HL-60/S4 treated with retinoic acid at 250 ng/mL for 4 days and 3 days (cell line): Measurements from ENCODE around the gene FYB2.

Experiments used
- in situ Hi-C: fragments of 300-500 bp; cut with MboI; formaldehyde crosslinking; loops from 2 replicates; pipeline ENCODE4 v1.7.0; 2022; ENCODE audit warnings: low sequenced_read_pairs

Gene FYB2

DNA sequence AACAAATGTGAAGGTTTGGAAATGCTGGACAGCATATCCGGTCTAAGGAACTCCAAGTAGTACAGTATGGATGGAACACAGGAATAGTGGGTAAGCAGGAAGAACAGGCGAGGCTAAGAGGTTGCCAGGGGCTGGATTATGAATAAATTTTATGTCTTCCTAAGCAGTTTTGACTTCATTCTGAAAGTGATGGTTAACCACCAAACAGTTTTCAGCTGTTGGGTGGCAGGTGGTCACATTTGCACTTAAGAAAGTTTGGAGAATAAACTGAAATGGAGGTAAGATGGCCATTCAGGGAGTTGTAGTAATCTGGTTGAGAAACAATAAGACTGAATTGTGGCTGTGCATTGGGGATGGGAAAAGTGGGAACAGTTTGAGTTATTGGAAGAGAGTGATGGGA lies 90.2 kb downstream of the FYB2 start:
- in situ Hi-C loops: no loop called here

DNA sequence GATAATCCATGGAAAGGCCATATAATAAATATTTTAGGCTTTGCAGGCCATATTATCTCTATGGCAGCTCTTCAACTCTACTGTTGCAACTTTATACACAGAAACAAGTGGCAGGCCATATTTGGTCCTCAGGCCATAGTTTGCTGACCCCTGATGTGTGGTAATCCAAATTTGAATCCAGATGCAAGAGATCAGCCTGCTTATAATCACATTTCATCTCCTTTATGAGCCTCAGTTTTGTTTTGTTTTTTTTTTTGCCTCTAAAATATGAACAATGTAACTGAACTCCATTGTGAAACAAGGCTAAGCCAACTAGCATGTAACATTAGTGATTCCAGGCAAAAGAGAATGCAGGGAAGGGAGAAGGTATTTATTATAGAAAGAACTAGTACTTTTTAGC lies 92.5 kb downstream of the FYB2 start:
- in situ Hi-C loops: no loop called here

DNA sequence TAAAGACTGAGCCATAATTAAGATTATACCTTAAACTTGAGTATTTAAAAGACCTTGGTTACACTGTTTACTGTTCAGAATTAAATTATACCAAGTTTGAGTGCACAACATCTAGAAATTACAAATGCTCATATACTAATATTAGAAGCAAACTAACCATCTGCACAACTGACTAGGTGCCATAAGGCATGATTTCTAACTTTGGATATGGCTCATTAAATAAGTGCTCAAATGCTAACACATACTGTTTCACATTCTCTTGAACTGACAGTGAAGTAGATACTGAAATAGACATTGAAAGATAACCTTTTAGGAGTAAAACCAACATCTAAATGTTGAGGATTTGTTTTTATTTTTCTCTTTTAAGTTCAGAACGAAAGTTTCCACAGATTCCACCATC lies 100.0 kb downstream of the FYB2 start:
- in situ Hi-C loops: no loop called here

DNA sequence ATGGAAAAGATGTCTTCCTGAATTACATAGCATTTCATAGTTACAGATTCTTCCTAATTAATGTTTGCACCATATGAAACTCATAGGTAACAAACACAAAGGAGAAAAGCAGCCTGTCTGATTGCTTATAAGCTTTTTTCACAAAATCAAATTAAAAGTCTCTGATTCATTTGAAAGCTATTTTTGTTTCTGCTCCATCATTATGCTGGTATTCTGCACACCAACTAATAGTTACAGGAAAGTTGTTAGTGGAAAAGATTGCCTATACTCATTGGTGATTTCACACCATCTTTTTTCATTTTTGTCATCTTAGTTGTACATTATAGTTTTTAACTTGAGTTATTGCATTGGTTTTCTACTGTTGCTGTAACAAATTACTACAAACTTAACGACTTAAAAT lies 104.0 kb downstream of the FYB2 start:
- in situ Hi-C loops: no loop called here

DNA sequence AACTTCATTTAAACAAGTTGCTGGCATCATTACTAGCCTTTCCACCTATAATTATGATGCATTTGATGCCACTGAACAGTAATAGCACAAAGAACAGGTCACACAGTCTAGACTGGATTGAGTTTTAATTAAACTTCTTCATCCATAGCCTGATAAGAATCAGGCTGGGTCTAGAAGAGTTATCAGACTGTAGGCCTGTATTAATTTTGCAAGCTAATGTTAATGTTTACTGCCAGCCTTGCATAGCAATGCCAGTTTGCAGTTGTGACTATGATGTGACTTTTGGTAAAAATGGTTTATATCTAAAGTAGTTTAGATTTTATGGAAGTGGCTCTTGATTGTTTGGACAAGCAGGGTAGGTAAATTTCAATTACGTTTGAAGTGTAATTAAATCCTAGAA lies 106.1 kb downstream of the FYB2 start:
- in situ Hi-C loops: no loop called here

DNA sequence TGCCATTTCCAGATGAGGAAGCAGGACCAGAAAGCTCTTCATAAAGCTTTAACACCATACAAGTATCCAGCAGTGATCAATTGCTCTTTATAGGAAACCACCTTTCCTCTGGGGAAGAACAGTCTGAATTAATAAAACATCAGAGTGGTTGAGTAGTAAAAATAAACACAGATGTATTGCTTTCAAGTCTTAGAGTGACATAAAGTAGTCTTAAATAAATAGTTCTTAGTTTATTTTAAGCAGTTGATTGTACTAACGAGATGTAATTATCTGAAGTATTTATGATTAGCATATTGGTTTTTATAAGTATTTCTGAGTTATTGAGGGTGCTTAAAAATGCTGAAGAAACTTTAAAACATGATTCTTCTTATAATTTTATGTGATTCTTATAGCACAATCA lies 107.1 kb downstream of the FYB2 start:
- in situ Hi-C loops: no loop called here

DNA sequence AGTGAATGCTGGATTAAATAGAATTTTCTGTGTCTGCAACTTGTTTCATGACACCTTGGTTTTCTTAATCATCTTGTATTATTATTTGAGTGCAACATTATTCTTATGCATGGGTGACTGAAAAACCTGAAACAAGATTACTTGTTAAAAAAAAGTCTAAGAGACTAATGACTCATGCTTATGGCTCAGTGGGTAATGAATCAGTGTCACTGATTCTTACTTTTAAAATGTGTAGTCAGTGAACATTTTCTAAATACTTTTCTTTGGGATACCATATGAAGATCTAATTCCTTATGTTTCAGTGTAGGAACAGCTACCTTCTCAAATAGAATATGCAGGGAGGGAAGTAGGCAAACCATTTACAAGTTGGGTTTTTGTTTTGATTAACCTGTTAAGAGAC lies 108.6 kb downstream of the FYB2 start:
- in situ Hi-C loops: no loop called here

DNA sequence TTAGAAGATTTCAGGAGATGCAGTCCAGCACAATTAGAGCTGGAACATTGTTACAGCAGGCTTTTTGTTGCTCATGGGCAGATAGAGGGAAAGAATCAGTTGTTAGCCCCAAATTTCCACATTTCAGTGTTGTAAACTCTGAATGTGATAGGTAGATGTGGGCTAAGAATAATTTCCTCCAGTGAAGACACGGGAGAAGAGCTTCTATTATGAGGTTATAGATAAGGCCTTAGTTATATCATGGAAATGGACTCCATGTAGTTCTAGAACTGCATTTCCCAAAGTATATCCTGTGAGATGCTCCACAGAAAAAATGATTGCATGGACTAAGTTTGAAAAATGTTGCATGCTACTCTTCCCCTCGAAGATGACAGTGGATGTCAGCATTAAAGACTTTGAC lies 109.2 kb downstream of the FYB2 start:
- in situ Hi-C loops: no loop called here

DNA sequence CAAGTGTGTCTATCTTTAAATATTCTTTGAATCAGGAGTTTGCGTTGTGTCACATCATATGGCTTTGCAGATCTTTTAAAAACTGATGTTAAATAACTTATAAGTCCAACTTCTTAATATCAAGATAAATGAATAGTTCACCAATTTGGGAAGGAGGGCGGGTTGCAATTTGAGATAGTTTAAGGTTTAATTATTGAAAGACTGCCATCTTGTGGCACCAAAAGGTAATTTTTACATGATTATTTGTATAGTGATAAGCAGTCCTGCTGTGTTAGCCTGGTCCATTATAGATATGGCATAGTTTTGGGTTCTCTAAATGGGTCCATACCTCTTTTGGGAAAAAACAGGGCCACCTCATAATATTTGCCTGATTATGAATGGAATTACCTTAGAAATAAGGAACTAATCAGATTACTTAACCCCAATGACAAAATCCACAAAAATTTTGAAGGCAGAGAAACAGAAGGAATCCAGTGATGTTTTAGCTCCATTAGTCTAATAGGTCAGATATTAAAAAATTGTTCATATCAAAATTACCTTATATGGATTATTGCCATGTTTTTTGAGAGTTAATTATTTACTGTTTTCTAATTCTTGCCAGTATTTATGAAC lies 109.8 kb downstream of the FYB2 start:
- in situ Hi-C loops: no loop called here

DNA sequence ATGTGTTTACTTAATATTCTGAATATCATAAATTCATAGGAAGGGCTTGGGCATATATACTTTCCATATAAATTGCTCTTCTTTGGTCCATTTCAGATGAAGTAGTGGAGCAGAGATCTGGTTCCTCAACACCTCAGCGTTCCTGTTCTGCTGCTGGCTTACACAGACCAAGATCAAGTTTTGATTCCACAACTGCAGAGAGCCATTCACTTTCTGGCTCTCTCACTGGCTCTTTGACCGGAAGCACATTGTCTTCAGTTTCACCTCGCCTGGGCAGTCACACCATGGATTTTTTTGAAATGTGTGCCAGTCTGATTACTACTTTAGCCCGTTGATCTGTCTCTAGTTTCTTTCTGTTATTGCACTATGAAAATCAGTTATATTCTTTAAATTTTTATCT lies 111.8 kb downstream of the FYB2 start:
- in situ Hi-C loops: no loop called here

DNA sequence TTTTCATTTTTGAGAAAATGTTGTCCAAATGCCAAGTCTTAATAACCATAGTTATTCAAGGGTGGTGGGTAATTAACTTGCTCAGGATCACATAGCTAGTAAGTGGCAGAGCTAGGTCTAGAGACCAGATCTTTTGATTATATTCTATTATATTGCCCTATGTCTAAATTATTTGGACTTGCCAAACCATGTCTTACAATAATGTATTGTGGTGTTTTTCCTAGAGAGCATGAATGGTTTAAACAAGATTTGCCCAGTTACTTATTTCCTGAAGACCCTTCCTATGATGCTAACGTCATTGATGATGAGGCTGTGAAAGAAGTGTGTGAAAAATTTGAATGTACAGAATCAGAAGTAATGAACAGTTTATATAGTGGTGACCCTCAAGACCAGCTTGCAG lies 115.5 kb downstream of the FYB2 start:
- in situ Hi-C loops: no loop called here

DNA sequence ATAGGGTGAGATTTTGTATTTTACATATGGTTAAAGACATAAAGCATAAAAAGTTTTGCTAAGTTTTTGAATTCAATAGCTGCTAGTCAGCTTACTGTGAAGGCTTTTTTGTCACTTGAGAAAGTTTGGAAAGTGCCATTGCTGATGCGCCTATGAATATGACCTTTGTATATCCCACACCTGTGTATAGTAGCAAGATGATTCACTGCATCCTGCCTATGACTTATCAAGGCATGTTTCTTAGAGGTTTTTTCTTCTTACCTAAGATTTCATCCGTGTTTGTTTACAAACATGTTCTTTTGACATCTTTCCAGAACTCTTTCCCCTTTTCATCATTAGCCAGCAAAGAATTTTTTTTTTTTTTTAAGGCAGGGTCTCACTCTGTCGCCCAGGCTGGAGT lies 122.5 kb downstream of the FYB2 start:
- in situ Hi-C loops: no loop called here

DNA sequence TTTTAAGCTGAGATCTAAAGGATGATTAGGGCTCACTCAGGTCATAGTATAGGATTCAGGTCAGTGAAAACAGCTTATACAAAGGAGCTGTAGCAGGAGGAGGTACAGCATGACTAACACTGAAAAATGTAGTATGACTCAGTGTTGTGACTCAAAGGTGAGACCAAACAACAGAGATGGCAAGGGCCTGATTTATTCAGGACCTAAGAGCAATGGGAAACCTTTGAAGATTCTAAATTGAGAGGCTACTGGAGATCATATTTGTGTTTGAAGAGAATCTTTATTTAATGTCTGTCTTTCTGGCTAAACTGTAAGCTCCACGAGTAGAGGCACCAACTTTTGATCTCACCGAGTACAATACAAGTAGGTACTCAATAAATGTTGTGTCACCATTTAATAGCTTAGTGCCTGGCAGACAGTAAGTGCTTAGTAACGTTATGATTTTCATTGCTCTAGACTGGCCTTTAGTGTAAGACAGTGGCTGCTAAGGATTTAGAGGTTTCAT lies 130.6 kb downstream of the FYB2 start:
- in situ Hi-C loops: no loop called here

DNA sequence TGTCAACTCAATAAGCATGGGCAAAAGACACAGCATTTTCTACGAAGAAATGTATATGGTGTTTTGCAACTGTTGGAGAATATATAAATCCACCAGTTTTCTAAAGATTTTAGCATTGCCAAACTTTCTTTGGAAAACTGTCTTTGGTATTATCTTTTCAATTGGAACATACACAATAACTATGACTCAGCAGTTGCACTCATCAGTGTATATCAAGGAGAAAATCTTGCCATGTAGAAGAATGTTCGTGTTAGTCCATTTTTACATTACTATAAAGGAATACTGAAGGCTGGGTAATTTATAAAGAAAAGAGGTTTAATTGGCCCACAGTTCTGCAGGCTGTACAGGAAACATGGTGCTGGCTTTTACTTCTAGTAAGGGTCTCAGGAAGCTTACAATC lies 133.0 kb downstream of the FYB2 start:
- in situ Hi-C loops: no loop called here

DNA sequence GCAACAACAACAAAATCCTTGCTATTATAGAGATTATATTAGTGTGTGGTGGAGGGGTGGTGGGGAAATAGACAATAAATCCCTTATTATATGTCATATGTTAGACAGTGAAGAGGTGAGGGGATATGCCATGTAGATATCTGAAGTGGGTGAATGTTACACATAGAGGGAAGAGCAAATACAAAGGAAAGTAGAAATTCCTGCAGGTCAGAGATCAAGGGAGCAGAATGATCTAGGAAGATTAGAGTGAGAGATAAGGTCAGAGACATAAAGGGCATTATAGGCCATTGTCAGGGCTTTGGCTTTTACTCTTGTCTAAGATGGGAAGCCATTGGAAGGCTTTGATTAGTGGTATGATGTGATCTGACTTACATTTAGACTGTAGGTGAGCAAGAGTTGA lies 135.6 kb downstream of the FYB2 start:
- in situ Hi-C loops: no loop called here

DNA sequence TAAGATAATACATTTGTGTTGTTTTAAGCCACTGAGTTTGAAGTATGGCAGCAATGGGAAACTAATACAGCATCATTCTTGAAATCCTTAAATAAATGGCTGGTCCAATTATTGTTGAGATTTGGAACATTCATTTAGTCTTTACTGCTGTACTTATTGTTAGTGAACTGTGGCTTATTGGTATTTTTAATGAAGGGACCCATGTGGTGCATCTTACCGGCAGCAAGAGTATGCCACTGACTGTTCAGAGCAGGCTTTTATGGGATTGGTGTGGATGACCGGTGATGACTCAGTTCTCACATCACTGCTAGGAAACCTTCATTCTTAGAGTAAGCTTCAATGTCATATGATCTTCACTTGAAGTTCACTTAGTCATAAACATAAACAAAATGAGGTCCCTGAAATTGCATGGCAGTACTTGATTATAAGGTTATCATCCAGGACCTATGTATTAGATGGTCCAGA lies 142.6 kb downstream of the FYB2 start:
- in situ Hi-C loops: no loop called here

DNA sequence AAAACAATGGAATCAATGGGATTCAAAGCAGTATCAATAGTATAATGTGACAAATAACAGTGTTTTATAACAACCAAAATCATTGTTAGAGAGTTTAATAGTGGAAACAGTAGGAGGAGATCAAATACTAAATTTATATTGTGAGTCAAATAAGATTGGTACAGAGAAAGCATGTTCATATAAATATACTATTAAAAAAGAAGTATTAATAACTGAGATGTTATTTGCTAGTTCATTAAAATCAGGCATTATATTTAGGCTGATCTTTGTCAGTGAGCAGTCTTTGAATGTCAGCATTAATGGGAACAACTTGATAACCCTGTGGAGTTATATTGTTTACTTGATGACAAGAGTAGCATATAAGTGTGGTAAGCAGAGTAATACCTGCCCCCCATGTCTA lies 143.4 kb downstream of the FYB2 start:
- in situ Hi-C loops: no loop called here

DNA sequence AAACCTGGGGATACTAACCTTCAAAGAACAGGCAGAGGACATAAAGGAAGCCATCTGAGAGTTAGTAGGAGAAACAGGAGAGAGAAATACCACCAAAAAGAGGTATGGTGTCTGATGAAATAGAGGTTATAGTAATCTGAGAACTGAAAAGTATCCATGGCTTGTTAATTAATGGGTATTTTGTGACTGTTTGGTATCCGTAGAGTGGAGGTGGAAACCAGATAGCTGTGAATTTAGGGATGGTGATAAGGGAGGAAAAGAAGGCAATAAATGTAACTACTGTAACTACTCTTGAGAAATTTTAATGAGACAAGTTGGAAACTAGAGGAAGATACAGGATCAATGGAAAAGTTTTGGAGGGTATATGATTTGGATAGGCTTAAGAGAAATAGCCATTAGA lies 146.6 kb downstream of the FYB2 start:
- in situ Hi-C loops: no loop called here

DNA sequence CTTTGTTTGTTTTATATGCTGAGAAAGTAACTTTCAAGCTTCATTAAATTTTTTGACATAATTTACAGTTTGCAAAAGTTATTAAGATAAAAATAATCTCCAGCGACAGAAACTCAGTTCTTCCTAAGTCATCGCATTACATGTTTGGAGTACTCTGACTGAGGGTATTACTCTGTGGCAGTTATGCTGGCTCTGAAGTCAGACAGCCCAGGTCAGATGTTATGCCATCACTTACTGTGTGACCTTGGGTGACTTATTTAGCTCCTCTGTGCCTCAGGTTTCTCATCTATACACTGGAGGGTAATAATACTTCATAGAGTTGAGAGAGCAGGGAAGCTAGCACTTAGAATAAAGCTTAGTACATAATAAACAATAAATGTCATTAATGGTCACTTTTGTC lies 147.7 kb downstream of the FYB2 start:
- in situ Hi-C loops: no loop called here

DNA sequence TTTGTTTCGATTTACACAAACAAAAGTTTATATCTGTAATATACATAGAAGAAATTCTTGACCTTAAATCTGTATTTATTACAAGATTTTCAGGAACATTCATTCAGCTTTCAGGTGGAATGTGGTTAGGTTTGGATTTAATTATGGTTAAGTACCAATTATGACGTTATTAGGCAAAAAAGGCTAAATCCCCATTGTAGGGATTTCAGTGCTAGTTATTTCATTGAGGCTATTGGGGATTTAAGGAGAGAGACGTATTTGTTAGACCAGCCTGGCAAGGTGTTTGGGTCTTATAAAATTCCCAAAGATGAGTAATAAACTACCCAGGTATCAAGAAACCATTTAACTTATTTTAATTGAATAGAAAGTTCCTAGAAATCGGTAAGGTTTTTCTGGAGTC lies 148.1 kb downstream of the FYB2 start:
- in situ Hi-C loops: no loop called here

DNA sequence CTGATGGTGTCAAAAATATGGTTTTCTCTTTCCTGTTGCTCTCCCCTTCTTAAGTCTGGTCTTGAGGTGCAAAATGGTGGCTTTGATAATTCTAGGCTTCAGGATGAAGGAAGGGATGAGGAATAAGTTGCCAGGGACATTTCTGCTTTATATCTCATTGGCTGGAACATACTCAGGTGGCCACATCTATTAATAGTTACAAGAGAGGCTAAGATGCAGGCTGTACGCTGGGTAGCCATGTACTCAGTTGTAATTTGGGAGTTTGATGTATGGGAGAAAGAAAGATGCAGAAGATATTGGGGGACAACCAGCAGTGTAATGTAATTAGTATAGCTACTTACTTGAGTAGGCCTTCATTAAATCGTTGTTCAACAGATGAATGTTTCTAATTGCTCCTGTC lies 148.9 kb downstream of the FYB2 start:
- in situ Hi-C loops: no loop called here
